GM23338 (cell line): ENCODE measurements around the gene LRMDA. TPM values are rescaled to one million over a fixed set of nuclear protein-coding genes. Genes with fewer than 3 reads are reported as not detected.

Experiments
- ATAC-seq: fragments of 200-7000 bp; cut with Tn5 transposase; 3 replicates; pipeline ENCODE4 v1.9.1; 2020
- DNase-seq: peaks from one replicate; pipeline ENCODE4 v3.0.0-alpha.2; 2015; ENCODE audit warnings: low spot score
- H2AFZ ChIP-seq: fragments of 200-600 bp; sonication (generic); 2 replicates; pipeline ENCODE4 v1.8.0; 2016; ENCODE audit warnings: antibody characterized with exemption, mild to moderate bottlenecking, moderate library complexity
- H3F3A ChIP-seq: fragments of 200-600 bp; sonication (generic); replicated peaks from 2 replicates; pipeline ENCODE4 v1.8.0; 2017; ENCODE audit warnings: antibody characterized with exemption, mixed run types, low read depth
- H3K27ac ChIP-seq: fragments of 200-600 bp; sonication (generic); 2 replicates; pipeline ENCODE4 v1.6.1; 2016; ENCODE audit warnings: low read depth
- H3K27me3 ChIP-seq: fragments of 200-600 bp; sonication (generic); 2 replicates; pipeline ENCODE4 v1.8.0; 2016; ENCODE audit warnings: mild to moderate bottlenecking, mixed run types, moderate library complexity; ENCODE audit not compliant: insufficient read depth
- H3K36me3 ChIP-seq: fragments of 200-600 bp; sonication (generic); 2 replicates; pipeline ENCODE4 v1.8.0; 2016; ENCODE audit warnings: mild to moderate bottlenecking; ENCODE audit not compliant: insufficient read depth
- H3K4me1 ChIP-seq: fragments of 200-600 bp; sonication (generic); 2 replicates; pipeline ENCODE4 v1.8.0; 2016; ENCODE audit warnings: mild to moderate bottlenecking, moderate library complexity; ENCODE audit not compliant: insufficient read depth
- H3K4me2 ChIP-seq: fragments of 200-600 bp; sonication (generic); 2 replicates; pipeline ENCODE4 v1.7.1; 2017; ENCODE audit warnings: mixed run types
- H3K4me3 ChIP-seq: fragments of 200-600 bp; sonication (generic); 2 replicates; pipeline ENCODE4 v1.6.1; 2016; ENCODE audit warnings: mixed run types
- H3K79me2 ChIP-seq: fragments of 200-600 bp; sonication (generic); replicated peaks from 2 replicates; pipeline ENCODE4 v1.8.0; 2017; ENCODE audit warnings: mild to moderate bottlenecking; ENCODE audit not compliant: insufficient read depth
- H3K9me2 ChIP-seq: fragments of 200-600 bp; sonication (generic); 2 replicates; pipeline ENCODE4 v1.8.0; 2017; ENCODE audit not compliant: insufficient read depth
- H4K20me1 ChIP-seq: fragments of 200-600 bp; sonication (generic); replicated peaks from 2 replicates; pipeline ENCODE4 v1.8.0; 2017; ENCODE audit warnings: mild to moderate bottlenecking; ENCODE audit not compliant: insufficient read depth
- H3K27ac Mint-ChIP-seq: 2 replicates; pipeline ENCODE4 v1.8.0; 2020; ENCODE audit warnings: inconsistent platforms, mild to moderate bottlenecking, moderate library complexity, mixed read lengths
- H3K27me3 Mint-ChIP-seq: 3 replicates; pipeline ENCODE4 v1.8.0; 2022; ENCODE audit warnings: low read depth, mild to moderate bottlenecking, moderate library complexity, mixed read lengths, inconsistent platforms; ENCODE audit not compliant: insufficient read depth, poor library complexity
- H3K36me3 Mint-ChIP-seq: 3 replicates; pipeline ENCODE4 v1.8.0; 2021; ENCODE audit warnings: low read depth, mild to moderate bottlenecking, inconsistent platforms, moderate library complexity, mixed read lengths
- H3K4me1 Mint-ChIP-seq: 3 replicates; pipeline ENCODE4 v1.8.0; 2020; ENCODE audit warnings: mild to moderate bottlenecking, inconsistent platforms, mixed read lengths
- H3K4me3 Mint-ChIP-seq: 3 replicates; pipeline ENCODE4 v1.8.0; 2021; ENCODE audit warnings: moderate library complexity, mild to moderate bottlenecking, inconsistent platforms, mixed read lengths
- H3K9me3 Mint-ChIP-seq: 3 replicates; pipeline ENCODE4 v1.8.0; 2020; ENCODE audit warnings: moderate library complexity, mild to moderate bottlenecking, inconsistent platforms, mixed read lengths
- CREB1 ChIP-seq: fragments of 250-450 bp; sonication (Bioruptor Pico); IDR thresholded peaks from 2 replicates; pipeline ENCODE4 v1.5.0; 2020; ENCODE audit warnings: low read depth, mild to moderate bottlenecking, moderate library complexity
- ETS1 ChIP-seq: IDR thresholded peaks from 2 replicates; pipeline ENCODE4 v1.6.1; 2016; ENCODE audit warnings: antibody characterized with exemption
- EZH2 ChIP-seq: fragments of 200-600 bp; sonication (generic); IDR thresholded peaks from one replicate; pipeline ENCODE4 v1.8.0; 2017; ENCODE audit warnings: antibody characterized with exemption, mild to moderate bottlenecking, low read depth; ENCODE audit not compliant: unreplicated experiment
- EZH2phosphoT487 ChIP-seq: fragments of 200-600 bp; sonication (generic); IDR thresholded peaks from one replicate; pipeline ENCODE4 v1.8.1; 2018; ENCODE audit warnings: antibody characterized with exemption; ENCODE audit not compliant: unreplicated experiment
- NANOG ChIP-seq: IDR thresholded peaks from 2 replicates; pipeline ENCODE4 v1.6.1; 2016; ENCODE audit warnings: antibody characterized with exemption, borderline replicate concordance
- POLR2AphosphoS5 ChIP-seq: IDR thresholded peaks from 2 replicates; pipeline ENCODE4 v1.6.1; 2016; ENCODE audit warnings: antibody characterized with exemption, low read depth
- REST ChIP-seq: IDR thresholded peaks from one replicate; pipeline ENCODE4 v1.6.1; 2018; ENCODE audit warnings: antibody characterized with exemption; ENCODE audit not compliant: unreplicated experiment
- ZNF331 ChIP-seq: fragments of 250-450 bp; sonication (Bioruptor Pico); IDR thresholded peaks from 2 replicates; pipeline ENCODE4 v1.5.0; 2020; ENCODE audit warnings: low read depth, mild to moderate bottlenecking, moderate library complexity
- ZNF462 ChIP-seq: fragments of 250-450 bp; sonication (Bioruptor Pico); IDR thresholded peaks from 2 replicates; pipeline ENCODE4 v1.5.0; 2020; ENCODE audit warnings: mild to moderate bottlenecking, moderate library complexity
- polyA plus RNA-seq: library from polyadenylated mRNA; unstranded; fragments of >200 nt; fragmentation: Nextera tagmentation; extraction: Ambion mirVana; gene quantifications from 2 replicates; pipeline ENCODE4 v1.2.1, GENCODE V29; 2016
- total RNA-seq: library from RNA; depleted of rRNA; stranded (reverse); fragments of >200 nt; shearing (Covaris generic); gene quantifications from 2 replicates; pipeline ENCODE4 v1.2.3, GENCODE V29; 2014

The LRMDA gene
- total and polyA plus RNA-seq, 2 experiments from 2014 or later: 0.90 to 1.8 TPM

GRCh38 chr10:76430061-76430645 is 998.7 kb downstream of the LRMDA start (continued):
- TF ChIP-seq ZNF462 (CRISPR knock-in tag): no peak
- TF ChIP-seq EZH2: no peak
- TF ChIP-seq CREB1: no peak
- TF ChIP-seq ZNF331 (CRISPR knock-in tag): no peak
- no peak for TF ChIP-seq EZH2phosphoT487

GRCh38 chr10:76432016-76433012 is 1000.9 kb downstream of the LRMDA start:
- no peak overlapping the region for H3K4me3 Mint-ChIP-seq
- no peaks in the 10 kb centered on the region for H3K79me2 ChIP-seq
- H3K9me2 ChIP-seq: 0 out of 2 replicates have a peak, but pooled peaks cover 14% of the 10 kb centered on the region
- H3K27ac Mint-ChIP-seq: peak overlapping the region; percentile 80; the same call in 1 of the 2 replicates
- no peaks in the 10 kb centered on the region for H3K36me3 ChIP-seq
- H3K27me3 ChIP-seq: no peaks in the 10 kb centered on the region
- H3K4me2 ChIP-seq: no peak overlapping the region
- peaks cover 2% of the 10 kb centered on the region for H3K27me3 Mint-ChIP-seq
- no peaks in the 10 kb centered on the region for H4K20me1 ChIP-seq
- H3K36me3 Mint-ChIP-seq: no peaks in the 10 kb centered on the region
- no peaks in the 10 kb centered on the region for H3F3A ChIP-seq
- H3K4me3 ChIP-seq: no peak overlapping the region
- H3K4me1 Mint-ChIP-seq: peaks cover 53% of the 10 kb centered on the region
- DNase-seq (peak; percentile 54), ATAC-seq (peak; percentile 77)
- H3K9me3 Mint-ChIP-seq: no peaks in the 10 kb centered on the region
- H3K4me1 ChIP-seq: peaks cover 23% of the 10 kb centered on the region
- 0 out of 2 replicates have a peak overlapping the region, but pooled peaks have one; percentile 45 for H2AFZ ChIP-seq
- H3K27ac ChIP-seq: no peak overlapping the region
- no peak for TF ChIP-seq ZNF331 (CRISPR knock-in tag)
- TF ChIP-seq ETS1: no peak
- no peak for TF ChIP-seq REST
- no peak for TF ChIP-seq NANOG
- no peak for TF ChIP-seq CREB1
- TF ChIP-seq EZH2phosphoT487: no peak
- TF ChIP-seq POLR2AphosphoS5: no peak
- TF ChIP-seq EZH2: no peak
